AG04449 (cell line): ENCODE data around the gene KRTAP6-3.

Experiments
- CTCF ChIA-PET: fragments of 350-600 bp; formaldehyde crosslinking; extraction: SDS; loops from one replicate; lab custom pipeline; 2021; ENCODE audit warnings: antibody characterized with exemption; lab: Yijun Ruan, JAX
- POLR2A ChIA-PET: fragments of 400-600, 350-600 bp; formaldehyde crosslinking; extraction: SDS; loops from one replicate; lab custom pipeline; 2020; ENCODE audit warnings: antibody characterized with exemption, inconsistent platforms; lab: Yijun Ruan, JAX
- DNase-seq: peaks from one replicate; pipeline ENCODE4 v3.0.0-alpha.2; 2010; ENCODE audit warnings: low read depth, low spot score
- H3K4me3 ChIP-seq: 2 replicates; pipeline ENCODE4 v1.5.1; 2011; ENCODE audit warnings: low read depth, mild to moderate bottlenecking, control low read depth, low read length
- TF ChIP-seq, protein P1 (sequence below): IDR thresholded peaks from one replicate; pipeline ENCODE4 v1.5.1; 2011; ENCODE audit warnings: mild to moderate bottlenecking, moderate library complexity, low read length, control low read depth, inconsistent platforms; ENCODE audit not compliant: insufficient read depth; ENCODE audit errors: missing control alignments

Gene KRTAP6-3

DNA sequence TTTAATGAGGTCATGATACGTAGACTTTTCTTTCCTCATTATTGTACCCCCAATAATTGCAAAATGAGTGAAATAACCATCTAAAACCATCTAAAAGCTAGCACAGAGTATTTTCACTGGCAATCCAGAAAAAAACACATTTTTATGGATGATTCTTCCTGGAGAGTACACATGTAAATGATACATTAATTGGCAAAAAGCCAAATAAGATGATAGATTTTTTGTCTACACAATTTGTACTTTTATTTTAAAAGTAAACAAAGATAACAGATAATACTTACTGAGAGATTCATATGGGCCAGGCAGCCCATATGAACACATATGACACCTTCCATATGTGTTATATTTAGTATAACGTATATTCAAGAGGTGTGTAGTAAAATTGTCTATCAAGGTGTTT lies 28.6 kb upstream of the KRTAP6-3 start:
- H3K4me3 ChIP-seq, result no peak overlapping the region
- ChIA-PET CTCF (no interaction called here), POLR2A (no interaction called here)
- TF ChIP-seq, protein P1, sequence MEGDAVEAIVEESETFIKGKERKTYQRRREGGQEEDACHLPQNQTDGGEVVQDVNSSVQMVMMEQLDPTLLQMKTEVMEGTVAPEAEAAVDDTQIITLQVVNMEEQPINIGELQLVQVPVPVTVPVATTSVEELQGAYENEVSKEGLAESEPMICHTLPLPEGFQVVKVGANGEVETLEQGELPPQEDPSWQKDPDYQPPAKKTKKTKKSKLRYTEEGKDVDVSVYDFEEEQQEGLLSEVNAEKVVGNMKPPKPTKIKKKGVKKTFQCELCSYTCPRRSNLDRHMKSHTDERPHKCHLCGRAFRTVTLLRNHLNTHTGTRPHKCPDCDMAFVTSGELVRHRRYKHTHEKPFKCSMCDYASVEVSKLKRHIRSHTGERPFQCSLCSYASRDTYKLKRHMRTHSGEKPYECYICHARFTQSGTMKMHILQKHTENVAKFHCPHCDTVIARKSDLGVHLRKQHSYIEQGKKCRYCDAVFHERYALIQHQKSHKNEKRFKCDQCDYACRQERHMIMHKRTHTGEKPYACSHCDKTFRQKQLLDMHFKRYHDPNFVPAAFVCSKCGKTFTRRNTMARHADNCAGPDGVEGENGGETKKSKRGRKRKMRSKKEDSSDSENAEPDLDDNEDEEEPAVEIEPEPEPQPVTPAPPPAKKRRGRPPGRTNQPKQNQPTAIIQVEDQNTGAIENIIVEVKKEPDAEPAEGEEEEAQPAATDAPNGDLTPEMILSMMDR, result no peak
- DNase-seq, result no peak

DNA sequence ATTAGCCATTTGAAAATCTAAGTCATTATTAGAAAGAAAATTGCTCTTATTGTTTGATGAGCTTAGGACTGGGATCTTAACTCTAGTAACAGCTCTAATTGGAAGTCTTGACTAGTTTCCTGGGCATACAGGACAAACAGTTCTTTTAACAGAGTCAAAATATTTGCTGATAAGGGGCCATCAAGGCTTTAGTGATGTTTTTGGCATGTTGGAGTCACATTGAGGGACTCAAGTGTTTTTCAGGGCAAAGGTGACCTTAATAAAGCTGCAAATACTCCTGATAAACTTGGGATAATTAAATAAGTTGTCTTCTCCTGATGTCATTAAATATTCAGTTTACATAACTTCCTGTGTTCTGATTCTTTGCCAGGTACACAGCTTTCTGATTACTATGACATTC lies 24.6 kb upstream of the KRTAP6-3 start:
- ChIA-PET CTCF (no interaction called here), POLR2A (no interaction called here)
- DNase-seq, result no peak
- TF ChIP-seq, protein P1, result no peak
- H3K4me3 ChIP-seq, result no peak overlapping the region

- TF ChIP-seq, protein P1, result no peak
- H3K4me3 ChIP-seq, result no peak overlapping the region
- CTCF ChIA-PET, result no interaction called here
- DNase-seq, result no peak
- POLR2A ChIA-PET, result no interaction called here
These were observed 14.5 kb upstream of the KRTAP6-3 start for GRCh38 chr21:30577766-30578165.

GRCh38 chr21:30579346-30579745 lies 12.9 kb upstream of the KRTAP6-3 start:
- TF ChIP-seq, protein P1, result no peak
- no peak for DNase-seq
- H3K4me3 ChIP-seq, result no peak overlapping the region
- POLR2A ChIA-PET, result no interaction called here
- CTCF ChIA-PET, result no interaction called here

GRCh38 chr21:30580132-30580531 lies 12.1 kb upstream of the KRTAP6-3 start:
- POLR2A ChIA-PET, result no interaction called here
- H3K4me3 ChIP-seq, result no peak overlapping the region
- CTCF ChIA-PET, result no interaction called here
- no peak for DNase-seq
- TF ChIP-seq, protein P1, result no peak

DNA sequence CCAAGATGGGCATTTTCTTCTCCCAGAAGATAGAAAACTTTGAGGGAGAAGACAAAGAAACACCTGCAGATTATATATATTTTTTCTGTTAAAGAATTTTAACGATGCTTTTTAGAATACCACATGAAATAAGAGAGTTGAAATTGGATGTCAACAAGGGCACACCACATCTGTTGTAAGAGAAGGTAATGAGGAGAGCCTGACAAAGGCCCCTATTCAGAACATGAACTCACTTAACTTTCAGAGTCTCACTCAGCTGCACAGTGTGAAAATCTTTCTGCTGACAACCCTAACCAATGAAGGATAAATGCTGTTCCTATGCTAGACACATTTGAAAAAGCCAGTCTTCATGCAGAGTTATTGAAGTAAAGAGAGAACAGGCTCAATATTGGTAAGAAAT lies 9.4 kb upstream of the KRTAP6-3 start:
- CTCF ChIA-PET, result no interaction called here
- no peak overlapping the region for H3K4me3 ChIP-seq
- no peak for DNase-seq
- TF ChIP-seq, protein P1, result no peak
- POLR2A ChIA-PET, result no interaction called here
